ENCODE measurements around the gene F10. TPM values are rescaled to one million over a fixed set of nuclear protein-coding genes. Genes with fewer than 3 reads are reported as not detected.

F10 gene
- total and polyA plus RNA-seq, 2 of the 13 experiments (the other 11 are each of a cell fraction or from before 2014, with no cell fraction given): 58.4 to 237 TPM

GRCh38 chr13:113121183-113121927 is 1.2 kb upstream of the F10 start (continued):
- TF ChIP-seq LBX2 (CRISPR knock-in tag; IDR thresholded peaks at IDR 0.05; ENCODE audit: borderline replicate concordance) (peak; percentile 18; the same call in 1 of the 2 replicates), AGO1 (IDR thresholded peaks at IDR 0.05; ENCODE audit: low read depth, low read length, poor library complexity, severe bottlenecking) (peak; percentile 66), PHB2 (IDR thresholded peaks at IDR 0.05; ENCODE audit: partially characterized antibody) (no peak), POLR2AphosphoS5 (IDR thresholded peaks at IDR 0.05; ENCODE audit: low read depth, low read length) (no peak), ZNF280B (CRISPR knock-in tag; IDR thresholded peaks at IDR 0.05; ENCODE audit: borderline replicate concordance) (peak; percentile 21; the same call in 1 of the 2 replicates), TP53 (CRISPR knock-in tag; conservative IDR thresholded peaks at IDR 0.05) (0 out of 2 replicates have a peak, but pooled peaks have one; percentile 29)

GRCh38 chr13:113121928-113122471 is 599 bp upstream of the F10 start:
- ChIA-PET POLR2A (interaction anchor here (0.6 to 3.6 kb wide), 17 partner anchors 8 to 369 kb away, joined by 3 to 71 read pairs (median 6); partner anchors contain the start of genes CUL4A, DCUN1D2, F7 and PCID2), CTCF (ENCODE audit: low intra/inter-chr PET ratio, low total read pairs) (interaction anchor here (2.5 kb wide), 1 partner anchor 87 kb away, joined by 15 read pairs; no protein-coding TSS in a partner anchor)
- Histone ChIP-seq H3K4me2 (ENCODE audit: low read depth, low read length) (peak overlapping the region; percentile 86), H3K27ac (ENCODE audit: extremely low read length, insufficient read depth, low read length) (peak overlapping the region; percentile 53), H3K4me3 (replicated peaks in 1 of 3; ENCODE audit: insufficient read depth in 1 of 3, low read depth in 2 of 3, low read length in 3 of 3) (peak overlapping the region; percentile 45 to 92 (median 54)), H3K79me2 (ENCODE audit: insufficient read depth, low read length) (peaks cover 28% of the 10 kb centered on the region), H3K36me3 (replicated peaks in 1 of 2; ENCODE audit: control insufficient read depth in 1 of 2, insufficient read depth in 2 of 2, low read length in 2 of 2) (peaks cover 0 to 1% of the 10 kb centered on the region in 2 experiments; a peak in 2 of 5 replicates), H3K9me3 (ENCODE audit: low read length) (no peaks in the 10 kb centered on the region), H3K4me1 (ENCODE audit: insufficient read depth, low read length) (peaks cover 40% of the 10 kb centered on the region), H3K27me3 (ENCODE audit: control insufficient read depth in 1 of 2, insufficient read depth in 2 of 2, low read length in 2 of 2) (no peaks in the 10 kb centered on the region; a peak in 1 of 5 replicates), H2AFZ (ENCODE audit: low read length) (no peak overlapping the region), H3K9ac (ENCODE audit: insufficient read depth, low read depth, low read length) (peak overlapping the region; percentile 60), H4K20me1 (ENCODE audit: insufficient read depth, low read length) (peaks cover 4% of the 10 kb centered on the region; the same call in 1 of the 2 replicates)
- WGBS (ENCODE audit: low lambda C conversion rate): 29% methylated on average over 7 of the region's 16 CpGs
- in situ Hi-C loops (cut with HindIII; ENCODE audit: extremely low pct_ligation_motif_present, low pct_unique_long_range_greater_than_20kb) (loop anchor here (5.0 kb wide), 1 partner anchor 85 kb away; no protein-coding TSS in a partner anchor), intact Hi-C loops (cut with micrococcal nuclease; ENCODE audit: unreplicated experiment) (loop anchor here (2.0 to 5.0 kb wide), 4 partner anchors 17 to 180 kb away; partner anchors contain the start of genes CUL4A, F7 and PCID2)
- no TSS peak for BruUV-seq (replicated peaks)
- no peak for DNase-seq (ENCODE audit: low spot score)
- ATAC-seq: peak; percentile 4
- no peak for FAIRE-seq
- TF ChIP-seq NCOA1 (CRISPR knock-in tag; IDR thresholded peaks at IDR 0.05) (no peak), ZNF337 (CRISPR knock-in tag; IDR thresholded peaks at IDR 0.05; ENCODE audit: borderline replicate concordance, low read depth) (no peak), ZNF768 (CRISPR knock-in tag; IDR thresholded peaks at IDR 0.05) (no peak), HNRNPUL1 (IDR thresholded peaks at IDR 0.05; ENCODE audit: low read depth, low read length) (no peak), DR1 (CRISPR knock-in tag; IDR thresholded peaks at IDR 0.05) (0 out of 2 replicates have a peak, but pooled peaks have one; percentile 22), HES4 (CRISPR knock-in tag; IDR thresholded peaks at IDR 0.05; ENCODE audit: borderline replicate concordance) (0 out of 2 replicates have a peak, but pooled peaks have one; percentile 6), ZNF350 (CRISPR knock-in tag; IDR thresholded peaks at IDR 0.05; ENCODE audit: borderline replicate concordance, low read depth) (no peak), ZNF558 (CRISPR knock-in tag; IDR thresholded peaks at IDR 0.05; ENCODE audit: borderline replicate concordance) (no peak), CREB1 (IDR thresholded peaks at IDR 0.05) (no peak), CREB1 (CRISPR knock-in tag; IDR thresholded peaks at IDR 0.05) (no peak), ZNF790 (CRISPR knock-in tag; IDR thresholded peaks at IDR 0.05; ENCODE audit: borderline replicate concordance) (0 out of 2 replicates have a peak, but pooled peaks have one; percentile 58), HNRNPL (IDR thresholded peaks at IDR 0.05; ENCODE audit: low read depth, low read length) (peak; percentile 4; the same call in 1 of the 2 replicates), KDM3A (CRISPR knock-in tag; IDR thresholded peaks at IDR 0.05; ENCODE audit: low read depth) (no peak), RBM39 (IDR thresholded peaks at IDR 0.05; ENCODE audit: low read depth, low read length, poor library complexity, severe bottlenecking) (no peak), TMF1 (CRISPR knock-in tag; IDR thresholded peaks at IDR 0.05; ENCODE audit: low read depth) (no peak)
